NCI-H1436 (cell line): ENCODE data around the gene ENOX1.

Experiments
- DNase-seq: peaks from one replicate; lab custom pipeline; 2025; lab: John Stamatoyannopoulos, UW

The ENOX1 gene

DNA sequence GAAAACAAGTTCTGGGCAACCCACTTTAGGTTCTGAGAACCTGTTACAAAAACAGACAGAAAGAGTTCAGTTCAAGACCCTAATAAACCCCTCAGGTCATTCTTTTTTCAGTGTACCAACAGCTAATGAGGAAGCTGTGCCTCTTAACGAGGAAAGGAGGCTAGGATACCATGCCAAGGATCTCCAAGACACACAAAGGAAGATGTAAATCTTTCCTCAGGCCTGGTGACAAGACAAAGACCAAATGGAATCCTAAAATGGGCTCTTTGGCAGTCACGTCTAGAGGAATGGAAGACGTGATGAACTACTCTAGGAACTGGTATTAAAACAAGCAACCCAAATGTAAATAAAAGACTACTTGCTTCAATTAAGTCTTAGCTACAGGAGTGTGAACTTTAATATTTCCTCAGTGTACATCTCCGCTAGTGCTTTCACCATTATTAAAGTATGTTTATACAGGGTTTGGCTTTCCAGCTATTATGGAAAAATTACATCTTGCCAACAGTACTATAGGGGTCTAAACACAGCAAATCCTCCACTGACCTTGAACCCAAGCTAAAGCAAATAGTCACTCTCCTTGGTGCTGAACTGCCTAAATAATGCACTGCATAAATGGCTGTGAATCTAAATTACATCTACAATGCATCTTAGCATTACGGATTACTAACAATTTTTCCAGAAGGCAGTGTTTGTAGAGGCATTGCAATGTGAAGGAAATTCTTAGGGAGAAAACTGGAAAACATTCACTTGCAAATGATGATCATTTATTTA lies 42.3 kb downstream of the ENOX1 start:
- no peak for DNase-seq

- no peak for DNase-seq
These were observed 43.9 kb downstream of the ENOX1 start for GRCh38 chr13:43742911-43743310.

DNA sequence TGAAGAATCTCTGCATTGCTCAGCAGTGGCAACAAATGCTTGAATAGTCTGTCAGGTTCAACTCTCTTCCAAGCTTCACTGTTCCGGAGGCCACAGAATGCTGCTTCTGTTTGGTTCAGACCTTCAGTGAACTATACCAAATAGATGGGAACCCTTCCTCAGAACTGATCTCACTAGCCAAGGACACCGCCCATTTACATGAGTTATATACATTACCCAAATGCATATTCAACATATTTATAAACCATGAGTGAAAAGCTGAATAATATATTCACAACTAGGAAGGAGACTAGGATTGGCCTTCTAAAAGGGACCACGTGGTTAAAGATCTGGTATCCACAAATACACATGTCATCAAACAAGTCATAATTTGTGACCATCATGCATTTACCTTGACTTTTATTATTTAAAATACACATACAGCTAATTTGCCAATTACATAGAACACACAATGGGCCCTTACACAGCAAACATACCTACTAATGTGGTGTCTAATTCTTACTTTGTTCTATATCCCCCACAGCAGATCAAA lies 49.3 kb downstream of the ENOX1 start:
- DNase-seq, result no peak

GRCh38 chr13:43732726-43733125 lies 54.0 kb downstream of the ENOX1 start:
- DNase-seq, result no peak

DNA sequence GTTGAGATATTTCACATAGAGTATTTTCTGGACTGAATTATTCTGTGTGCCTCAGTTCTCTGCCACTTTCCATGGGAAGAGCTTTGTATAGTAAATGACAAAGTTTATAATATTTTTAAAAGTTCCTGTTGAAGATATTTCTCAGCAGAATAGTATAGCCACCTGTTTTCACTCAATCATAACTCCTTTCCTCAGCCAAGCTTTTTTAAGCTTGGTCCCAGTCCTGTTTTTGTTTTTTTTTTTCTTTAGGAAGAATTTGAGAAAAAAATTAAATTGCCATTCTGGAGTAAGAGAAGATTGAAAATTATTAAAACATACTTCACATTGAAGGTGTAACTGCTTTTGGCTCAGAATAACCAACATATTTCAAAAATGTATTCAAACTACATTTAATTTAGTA lies 55.5 kb downstream of the ENOX1 start:
- no peak for DNase-seq

GRCh38 chr13:43730642-43731041 lies 56.1 kb downstream of the ENOX1 start:
- DNase-seq, result no peak

DNA sequence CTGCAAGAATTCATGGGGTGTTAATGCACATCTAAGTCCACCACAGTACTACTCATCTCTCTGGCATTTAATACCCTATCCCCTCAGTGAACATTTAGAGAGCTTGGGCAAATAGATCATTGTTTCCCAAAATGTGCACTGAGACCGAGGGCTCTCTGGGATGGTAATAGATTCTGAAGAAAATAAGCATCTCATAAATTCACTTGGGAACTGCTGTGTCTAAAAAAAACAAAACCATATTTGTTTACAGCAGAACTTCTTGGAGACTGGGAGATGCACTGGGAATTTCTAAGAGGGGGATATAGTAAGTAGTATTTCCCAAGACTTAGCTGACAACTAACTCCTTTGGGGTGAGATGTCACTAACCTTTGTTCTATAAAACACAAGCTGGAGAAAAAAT lies 58.4 kb downstream of the ENOX1 start:
- no peak for DNase-seq

- no peak for DNase-seq
These were observed 58.9 kb downstream of the ENOX1 start for GRCh38 chr13:43727856-43728255.

DNA sequence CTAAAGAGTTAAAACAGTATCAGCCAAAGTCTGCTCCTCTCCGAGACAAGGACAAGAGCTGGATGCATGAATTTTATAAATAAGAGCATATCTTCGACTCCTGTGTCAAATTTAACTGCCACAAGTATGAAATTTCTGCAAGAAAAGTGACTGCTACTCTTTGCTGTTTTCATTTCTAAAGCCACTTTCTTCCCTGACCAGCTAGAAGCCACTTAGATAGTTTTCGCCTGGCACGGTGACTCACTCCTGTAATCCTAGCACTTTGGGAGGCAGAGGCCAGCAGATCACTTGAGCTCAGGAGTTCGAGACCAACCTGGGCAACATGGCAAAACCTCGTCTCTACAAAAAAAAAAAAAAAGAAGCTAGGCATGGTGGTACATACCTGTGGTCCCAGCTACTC lies 61.3 kb downstream of the ENOX1 start:
- no peak for DNase-seq

- no peak for DNase-seq
These were observed 65.9 kb downstream of the ENOX1 start for GRCh38 chr13:43720780-43721397.

- DNase-seq, result no peak
These were observed 88.0 kb downstream of the ENOX1 start for GRCh38 chr13:43698758-43699157.

GRCh38 chr13:43698009-43698408 lies 88.8 kb downstream of the ENOX1 start:
- no peak for DNase-seq

- DNase-seq, result no peak
These were observed 89.4 kb downstream of the ENOX1 start for GRCh38 chr13:43697323-43697722.

- DNase-seq, result no peak
These were observed 92.6 kb downstream of the ENOX1 start for GRCh38 chr13:43694146-43694664.

- no peak for DNase-seq
These were observed 93.1 kb downstream of the ENOX1 start for GRCh38 chr13:43693639-43694038.

DNA sequence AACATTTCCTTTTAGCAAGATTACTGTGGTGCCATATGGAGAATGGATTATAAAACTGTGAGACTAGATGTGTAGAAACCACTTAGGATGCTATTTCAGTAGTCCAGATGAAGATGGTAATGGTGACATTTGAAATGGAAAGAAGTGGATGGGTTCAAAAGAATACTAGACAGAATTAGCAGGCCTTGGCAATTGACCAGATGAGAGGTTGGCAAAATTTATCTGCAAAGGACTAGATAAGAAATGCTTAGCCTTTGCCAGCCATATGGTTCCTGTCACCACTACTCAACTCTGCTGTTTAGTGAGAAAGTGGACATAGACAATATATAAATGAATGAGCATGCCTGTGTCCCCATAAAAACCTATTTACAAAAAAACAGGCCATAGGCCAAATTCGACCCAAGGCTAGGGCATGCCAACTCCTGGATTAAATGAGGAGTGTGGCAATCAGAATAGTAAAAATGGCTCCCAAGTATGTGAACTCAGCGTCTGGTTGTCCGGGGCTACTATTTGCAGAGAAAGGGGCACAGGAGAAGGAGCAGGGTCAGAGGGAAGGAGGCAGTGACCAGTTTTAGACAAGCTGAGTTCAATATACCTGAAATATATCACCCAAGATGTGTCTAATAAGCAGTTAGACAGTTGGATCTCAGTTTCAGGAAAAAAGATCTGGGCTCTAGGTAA lies 98.4 kb downstream of the ENOX1 start:
- no peak for DNase-seq

- DNase-seq, result no peak
These were observed 99.7 kb downstream of the ENOX1 start for GRCh38 chr13:43687038-43687437.

GRCh38 chr13:43686557-43686956 lies 100.2 kb downstream of the ENOX1 start:
- no peak for DNase-seq

DNA sequence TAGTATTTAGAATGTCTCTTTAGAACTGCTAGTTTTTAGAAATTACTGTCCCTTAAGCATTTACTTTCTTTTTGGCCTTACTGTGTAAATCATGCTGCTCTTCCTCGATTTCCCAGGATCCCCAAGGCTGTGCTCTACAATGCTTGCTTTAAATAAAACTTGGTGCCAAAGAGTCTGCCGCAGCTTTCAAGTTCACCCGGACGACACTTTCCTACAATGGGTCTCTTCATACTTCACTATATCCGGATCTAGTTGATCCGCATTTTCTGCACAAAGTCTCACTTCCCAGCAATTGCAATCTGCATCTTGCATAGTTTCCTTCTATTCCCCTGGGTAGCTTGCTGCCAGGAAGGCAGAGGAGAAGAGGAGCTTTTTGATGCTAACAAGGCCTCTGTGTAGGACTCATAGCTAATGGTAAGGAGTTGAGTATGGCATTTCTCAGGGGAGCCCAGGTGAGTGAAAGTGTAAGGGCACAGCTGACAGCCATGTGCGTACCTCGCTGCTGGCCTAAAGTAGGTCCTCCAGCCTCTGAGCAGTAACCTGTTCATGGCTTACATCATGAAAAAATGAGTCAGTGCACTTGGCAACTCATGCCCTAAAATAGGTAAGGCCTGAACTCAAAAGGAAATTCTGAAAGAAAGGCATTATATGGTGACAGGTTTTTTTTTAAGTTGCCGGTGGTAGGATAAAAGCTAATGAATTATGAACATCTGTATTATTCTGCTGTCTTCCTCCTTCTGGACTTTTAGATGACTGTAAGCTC lies 101.6 kb downstream of the ENOX1 start:
- DNase-seq, result no peak

- DNase-seq, result no peak
These were observed 104.1 kb downstream of the ENOX1 start for GRCh38 chr13:43682701-43683100.

- no peak for DNase-seq
These were observed 110.5 kb downstream of the ENOX1 start for GRCh38 chr13:43676320-43676719.

GRCh38 chr13:43675577-43675976 lies 111.2 kb downstream of the ENOX1 start:
- no peak for DNase-seq
